NCI-H1930 (cell line): Measurements from ENCODE around the gene APOBEC3B.
"Not testable (repeated sequence)": the region's sequence is repeated elsewhere in the genome, so short reads cannot be mapped to it uniquely, and the experiment has no call there.

Source experiments
- DNase-seq, 2 experiments: peaks; one replicate each; lab custom pipeline; 2025; lab: John Stamatoyannopoulos, UW

Gene APOBEC3B

DNA sequence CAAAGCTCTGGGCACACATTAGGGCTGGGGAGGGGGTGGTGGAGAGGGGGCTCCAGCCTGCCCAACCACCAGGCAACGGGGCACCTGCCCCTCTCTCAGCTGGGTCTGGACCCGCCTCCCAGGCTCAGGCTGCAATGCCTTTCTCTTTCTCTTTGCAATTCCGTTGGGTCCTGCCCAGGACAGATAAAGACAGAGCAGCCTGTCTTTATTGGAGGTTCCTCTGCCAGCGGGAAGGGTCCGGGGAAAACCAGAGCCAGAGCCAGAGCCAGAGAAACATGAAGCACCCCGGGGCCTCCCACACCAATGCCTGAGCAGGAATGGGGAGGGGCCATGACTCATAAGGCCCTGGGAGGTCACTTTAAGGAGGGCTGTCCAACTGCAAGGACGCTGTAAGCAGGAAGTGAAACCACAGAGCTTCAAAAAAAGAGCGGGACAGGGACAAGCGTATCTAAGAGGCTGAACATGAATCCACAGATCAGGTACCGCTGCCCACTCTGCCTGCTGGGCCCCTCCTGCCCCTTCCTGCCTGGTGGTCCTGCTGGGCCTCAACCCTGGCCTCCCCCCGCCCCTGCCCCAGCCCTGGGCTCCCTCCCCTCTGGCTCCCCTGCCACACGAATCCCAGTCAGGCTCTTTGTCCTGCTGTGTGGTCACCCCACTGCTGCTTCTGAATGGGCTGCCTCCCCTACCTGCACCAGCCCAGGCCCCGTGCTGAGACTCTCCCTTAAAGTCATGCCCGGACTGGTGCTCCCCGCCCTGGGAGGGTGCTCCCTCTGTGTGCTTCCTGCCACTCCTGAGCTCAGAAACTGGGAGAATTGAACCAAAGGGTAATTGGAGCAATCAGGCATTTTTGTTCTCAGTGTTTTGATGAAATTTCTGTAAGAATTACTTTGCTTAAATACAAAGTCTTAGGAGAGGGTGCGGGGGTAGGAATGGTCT lies at the start of gene APOBEC3B:
Gene APOBEC3B (plus strand): TSS at position 356 of the 936 bp plus-strand sequence. CDS start 107 bp downstream, at position 463.
- DNase-seq = no peak

DNA sequence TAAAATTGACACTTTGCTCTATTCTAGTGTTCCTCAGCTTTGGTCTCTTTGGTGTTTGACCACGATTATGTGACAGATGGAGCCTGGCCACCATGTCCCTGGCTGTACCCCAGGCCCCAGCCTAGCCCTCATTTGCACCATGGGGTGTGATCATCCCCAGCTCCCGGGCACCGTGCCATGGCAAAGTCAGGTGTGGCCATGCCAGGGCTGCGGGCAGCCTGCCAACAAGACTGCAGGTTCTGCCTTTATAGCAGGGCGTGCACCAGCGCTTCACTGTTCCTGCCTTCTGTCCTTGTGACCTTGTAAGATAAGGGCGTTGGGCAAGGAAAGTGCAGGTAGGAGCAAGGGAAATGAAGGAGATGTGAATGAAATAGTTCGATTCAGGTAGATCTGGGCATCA lies 47.1 kb upstream of the APOBEC3B start:
- DNase-seq = no peak

DNA sequence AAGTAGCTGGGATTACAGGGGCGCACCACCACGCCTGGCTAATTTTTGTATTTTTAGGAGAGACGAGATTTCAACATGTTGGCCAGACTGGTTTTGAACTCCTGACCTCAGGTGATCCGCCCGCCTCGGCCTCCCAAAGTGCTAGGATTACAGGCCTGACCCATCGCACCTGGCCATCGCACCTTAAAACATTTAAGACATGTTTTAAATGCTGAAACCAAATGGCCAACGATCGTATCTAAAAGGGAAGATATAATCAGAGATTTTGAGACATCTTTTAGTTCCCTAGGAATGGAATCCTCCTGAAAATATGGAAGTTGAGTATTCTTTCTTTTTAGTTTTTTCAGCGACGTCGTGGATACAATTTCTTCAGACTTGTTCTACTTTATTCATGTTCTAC lies 46.5 kb upstream of the APOBEC3B start:
- DNase-seq = no peak

DNA sequence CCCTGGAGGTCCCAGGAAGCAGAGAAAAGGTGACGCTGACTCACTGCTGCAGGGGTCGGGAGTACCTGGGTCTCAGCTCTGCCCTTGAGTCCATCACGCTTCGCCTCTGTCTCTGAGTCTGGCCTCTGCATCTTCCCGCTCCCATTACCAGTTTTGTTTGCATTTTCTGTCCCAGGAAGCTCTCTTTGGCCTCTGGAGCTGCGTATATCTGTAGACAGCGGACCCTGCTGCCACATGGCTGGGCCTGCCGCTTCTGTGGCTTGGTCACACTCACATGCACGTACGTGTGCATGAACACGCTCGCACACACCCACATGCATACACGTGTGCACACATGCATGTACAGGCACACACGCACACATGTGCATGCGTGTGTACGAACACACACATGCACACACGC lies 45.6 kb upstream of the APOBEC3B start:
- no peak for DNase-seq

DNA sequence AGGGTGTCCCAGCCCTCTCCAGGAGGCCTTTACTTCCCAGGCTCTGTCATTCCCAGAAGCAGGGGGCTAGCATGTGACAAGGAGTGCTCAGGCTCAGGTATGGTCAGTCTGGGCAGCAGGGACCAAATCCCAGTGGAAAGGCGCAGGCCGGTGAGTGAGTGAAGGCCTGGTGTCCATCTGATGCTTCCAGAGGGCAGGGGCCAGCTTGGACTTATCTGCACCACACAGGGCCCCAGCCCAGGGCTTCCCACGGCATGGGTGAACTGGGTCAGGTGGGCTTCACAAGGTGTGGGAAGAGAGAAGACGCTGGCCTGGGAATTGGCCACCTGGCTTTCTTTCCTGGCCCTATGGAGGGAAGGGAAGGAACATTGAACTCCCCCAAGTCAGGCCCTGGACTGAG lies 45.1 kb upstream of the APOBEC3B start:
- no peak for DNase-seq

DNA sequence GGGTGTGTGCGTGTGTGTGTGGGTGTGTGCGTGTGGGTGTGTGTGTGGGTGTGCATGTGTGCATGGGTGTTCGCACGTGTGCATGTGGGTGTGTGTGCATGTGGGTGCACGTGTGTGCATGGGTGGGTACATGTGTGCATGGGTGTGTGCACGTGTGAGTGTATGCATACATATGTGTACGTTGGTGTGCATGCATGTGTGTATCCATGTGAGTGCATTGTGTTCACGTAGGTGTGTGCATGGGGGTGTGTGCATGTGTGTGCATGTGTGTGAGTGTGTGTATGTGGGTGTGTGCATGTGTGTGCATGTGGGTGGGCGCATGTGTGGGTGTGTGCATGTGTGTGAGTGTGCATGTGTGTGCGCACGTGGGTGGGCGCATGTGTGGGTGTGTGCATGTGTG lies 44.6 kb upstream of the APOBEC3B start:
- no peak for DNase-seq

DNA sequence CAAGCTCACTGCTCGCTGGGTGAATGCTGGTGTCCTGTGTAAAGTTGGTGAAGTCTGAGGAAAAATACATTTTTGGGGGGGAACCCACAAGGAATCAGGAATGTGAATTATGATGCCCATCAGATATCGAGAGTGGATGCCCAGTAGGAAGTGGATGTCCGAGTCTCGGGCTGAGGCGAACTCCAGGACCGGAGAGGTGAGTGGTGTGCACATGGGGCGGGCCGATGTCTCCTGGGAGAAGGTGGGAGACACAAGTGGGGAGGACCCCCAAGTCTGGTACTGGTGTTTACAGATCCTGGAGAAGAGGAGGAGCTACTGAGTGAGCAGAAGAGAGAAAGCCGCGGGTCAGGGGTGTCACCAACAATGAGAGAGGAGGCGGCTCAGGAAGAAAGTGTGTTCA lies 43.9 kb upstream of the APOBEC3B start:
- no peak for DNase-seq

DNA sequence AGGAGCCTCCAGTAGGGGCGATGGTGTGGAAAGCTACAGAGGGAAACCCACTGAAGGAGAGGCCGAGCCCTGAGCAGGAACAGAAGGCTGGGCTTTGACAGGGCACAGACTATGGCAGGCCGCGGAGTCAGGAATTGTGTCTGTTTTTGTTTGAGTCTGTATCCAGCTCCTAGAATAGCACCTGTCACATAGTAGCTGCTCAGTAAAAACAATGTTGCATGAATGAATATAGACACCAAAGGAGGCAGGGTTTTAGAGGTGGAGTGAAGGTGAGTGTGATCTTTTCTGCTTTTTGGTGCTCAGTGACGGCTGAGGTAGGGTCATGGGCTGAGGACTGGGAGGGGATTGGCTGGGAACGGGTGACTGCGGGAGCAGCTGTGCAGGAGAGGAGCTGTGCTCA lies 43.2 kb upstream of the APOBEC3B start:
- DNase-seq = no peak

DNA sequence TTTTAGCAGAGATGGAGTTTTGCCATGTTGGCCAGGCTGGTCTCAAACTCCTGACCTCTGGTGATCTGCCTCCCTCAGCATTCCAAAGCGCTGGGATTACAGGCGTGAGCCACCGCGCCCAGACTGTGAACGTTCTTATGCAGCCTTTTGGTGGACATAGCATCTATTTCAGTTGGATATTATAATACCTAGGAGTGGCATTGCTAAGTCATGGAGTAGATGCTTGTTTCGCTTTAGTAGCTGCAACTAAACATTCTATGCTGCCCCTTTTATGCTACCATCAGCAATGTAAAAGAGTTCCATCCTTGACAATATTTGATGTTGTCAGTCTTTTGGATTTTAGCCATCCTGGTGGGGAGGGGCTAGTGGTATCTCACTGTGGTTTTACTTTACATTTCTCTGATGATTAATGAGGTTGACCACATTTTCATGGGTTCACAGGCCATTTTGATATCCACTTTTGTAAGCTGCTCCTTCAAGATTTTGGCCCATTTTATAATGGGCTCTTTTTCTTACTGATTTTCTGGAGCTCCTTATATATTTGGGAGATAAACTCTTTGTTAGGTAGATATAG lies 41.2 kb upstream of the APOBEC3B start:
- DNase-seq = no peak

DNA sequence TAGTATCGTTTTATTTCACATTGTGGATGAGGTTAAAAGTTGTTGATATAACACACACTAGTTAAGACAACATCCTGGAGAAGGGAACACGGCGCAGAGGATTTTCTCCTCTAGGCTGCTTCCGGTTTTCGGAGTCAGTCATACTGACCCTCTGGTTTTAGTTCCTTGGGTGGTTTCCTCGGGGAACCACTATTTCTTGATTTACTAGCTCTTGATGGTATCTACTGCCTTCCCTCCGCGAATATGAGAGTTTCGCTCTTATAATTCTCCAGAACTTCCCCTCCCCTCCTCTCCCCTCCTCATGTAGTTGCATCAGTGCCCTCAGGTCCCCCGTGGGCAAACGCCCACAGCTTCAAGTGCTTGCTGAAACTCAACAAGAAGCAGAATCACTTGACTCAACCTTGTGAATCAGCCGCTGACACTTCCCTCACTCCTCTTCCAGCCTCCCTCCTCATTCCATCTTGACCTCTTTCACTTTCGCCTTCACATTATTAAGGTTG lies 40.6 kb upstream of the APOBEC3B start:
- DNase-seq = no peak

DNA sequence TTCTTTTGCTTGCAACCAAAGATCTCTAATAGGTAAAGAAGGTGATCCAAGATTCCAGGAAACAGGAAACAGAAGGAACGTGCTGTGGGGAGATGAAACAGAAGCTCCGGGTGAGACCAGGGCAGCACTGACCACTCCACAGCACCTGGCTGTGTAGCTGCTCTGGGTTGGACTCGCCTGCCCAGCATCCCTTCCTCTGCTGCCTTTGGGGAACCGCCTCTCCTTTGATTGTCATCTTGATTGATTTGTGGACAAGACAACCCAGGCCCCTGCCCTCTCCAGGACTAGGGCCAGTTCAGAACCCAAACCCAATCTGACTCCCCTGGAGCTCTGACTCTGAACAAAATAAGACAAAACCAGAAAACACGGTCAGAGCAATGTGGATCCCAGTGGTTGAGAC lies 39.4 kb upstream of the APOBEC3B start:
- DNase-seq = no peak

DNA sequence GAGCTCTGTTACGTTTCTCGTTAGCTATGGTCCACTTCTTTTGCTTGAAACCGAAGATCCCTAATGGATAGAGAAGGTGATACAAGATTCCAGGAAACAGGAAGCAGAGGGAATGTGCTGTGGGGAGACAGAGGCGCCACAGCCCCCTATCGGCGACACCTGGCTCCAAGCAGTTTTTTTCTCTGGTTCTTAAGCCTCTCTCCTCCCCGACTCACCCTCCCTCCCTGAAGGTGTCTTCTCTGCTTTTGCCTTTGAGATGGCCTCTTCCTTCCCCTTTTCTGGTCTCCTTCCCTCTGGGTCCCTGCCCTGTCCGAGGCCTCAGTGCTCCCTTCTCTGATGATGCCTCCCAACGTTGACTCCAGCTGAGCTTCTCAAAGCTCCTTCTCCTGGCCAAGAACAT lies 38.9 kb upstream of the APOBEC3B start:
- DNase-seq = no peak

DNA sequence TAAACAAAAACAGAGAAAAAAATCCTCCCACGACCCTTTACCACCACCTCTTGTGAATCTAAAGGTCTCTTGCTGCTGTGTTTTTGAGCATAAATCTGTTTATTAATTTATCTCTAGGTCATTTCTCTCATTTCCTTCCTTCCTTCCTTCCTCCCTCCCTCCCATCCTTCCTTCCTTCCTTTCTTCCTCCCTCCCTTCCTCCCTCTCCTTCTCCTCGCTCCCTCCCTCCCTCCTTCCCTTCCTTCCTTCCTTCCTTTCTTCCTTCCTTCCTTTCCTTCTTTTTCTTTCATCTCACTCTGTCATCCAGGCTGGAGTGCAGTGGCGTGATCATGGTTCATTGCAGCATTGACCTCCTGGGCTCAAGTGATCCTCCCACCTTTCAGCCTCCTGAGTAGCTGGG lies 38.3 kb upstream of the APOBEC3B start:
- no peak for DNase-seq

DNA sequence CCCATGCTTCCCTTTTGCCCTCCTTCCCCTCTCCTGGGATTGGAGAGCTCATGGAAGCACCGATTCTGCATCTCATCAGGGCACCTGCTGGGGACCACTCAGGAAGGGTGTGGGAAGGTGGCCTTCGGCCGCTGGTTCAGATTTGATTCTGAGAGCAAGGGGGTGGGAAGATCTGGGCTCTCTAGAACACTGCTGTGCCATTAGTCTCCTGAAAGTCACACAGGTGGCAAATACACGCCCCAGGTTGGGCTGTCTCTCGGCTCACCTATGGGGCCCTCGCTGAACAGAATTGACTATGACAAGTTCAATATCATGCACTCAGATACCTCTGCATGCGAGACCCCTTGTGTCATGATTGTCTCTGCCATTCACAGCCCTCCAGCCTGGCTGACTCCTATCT lies 37.5 kb upstream of the APOBEC3B start:
- DNase-seq = no peak

DNA sequence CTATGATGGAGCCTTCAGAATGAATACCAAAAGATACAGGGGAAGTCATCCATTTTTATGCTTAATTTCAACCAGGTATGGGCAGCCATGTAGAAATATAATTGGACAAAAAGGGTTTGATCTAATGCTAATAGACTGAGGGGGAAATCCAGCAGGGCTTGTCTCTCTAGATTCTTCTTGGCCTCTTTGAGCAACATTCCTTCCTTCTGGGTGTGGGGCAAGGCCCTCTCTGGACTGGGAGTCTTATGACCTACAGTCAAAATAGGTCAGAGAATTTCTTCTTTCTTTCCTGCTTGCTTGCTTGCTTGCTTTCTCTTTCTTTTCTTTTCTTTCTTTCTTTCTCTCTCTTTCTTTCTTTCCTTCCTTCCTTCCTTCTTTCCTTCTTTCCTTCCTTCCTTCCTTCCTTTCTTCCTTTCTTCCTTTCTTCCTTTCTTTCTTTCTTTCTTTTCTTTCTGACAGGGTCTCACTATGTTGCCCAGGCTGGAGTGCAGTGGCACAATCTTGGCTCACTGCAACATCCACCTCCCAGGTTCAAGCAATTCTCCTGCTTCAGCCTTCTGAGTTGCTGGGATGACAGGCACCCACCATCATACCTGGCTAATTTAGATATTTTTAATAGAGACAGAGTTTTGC lies 36.3 kb upstream of the APOBEC3B start:
- not testable (repeated sequence) for DNase-seq

DNA sequence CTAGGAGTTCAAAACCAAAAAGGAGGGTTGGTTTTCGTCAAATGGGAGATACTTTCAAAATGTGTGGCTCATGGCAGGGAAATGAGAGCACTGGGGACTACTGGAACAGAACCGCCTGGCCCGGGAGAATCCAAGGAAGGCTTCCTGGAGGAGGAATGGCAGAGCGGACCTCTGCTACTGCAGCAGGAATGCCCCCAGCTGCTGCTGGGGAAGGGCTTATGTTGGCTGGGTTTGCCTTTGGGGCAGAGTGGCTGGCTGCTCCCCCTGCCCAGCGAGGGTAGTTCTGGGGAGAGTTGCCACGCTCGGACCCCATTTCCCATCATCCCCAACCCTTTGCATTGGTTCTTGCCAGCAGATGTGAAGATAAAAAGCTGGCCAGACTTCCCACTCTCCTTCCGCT lies 35.4 kb upstream of the APOBEC3B start:
- DNase-seq = no peak

DNA sequence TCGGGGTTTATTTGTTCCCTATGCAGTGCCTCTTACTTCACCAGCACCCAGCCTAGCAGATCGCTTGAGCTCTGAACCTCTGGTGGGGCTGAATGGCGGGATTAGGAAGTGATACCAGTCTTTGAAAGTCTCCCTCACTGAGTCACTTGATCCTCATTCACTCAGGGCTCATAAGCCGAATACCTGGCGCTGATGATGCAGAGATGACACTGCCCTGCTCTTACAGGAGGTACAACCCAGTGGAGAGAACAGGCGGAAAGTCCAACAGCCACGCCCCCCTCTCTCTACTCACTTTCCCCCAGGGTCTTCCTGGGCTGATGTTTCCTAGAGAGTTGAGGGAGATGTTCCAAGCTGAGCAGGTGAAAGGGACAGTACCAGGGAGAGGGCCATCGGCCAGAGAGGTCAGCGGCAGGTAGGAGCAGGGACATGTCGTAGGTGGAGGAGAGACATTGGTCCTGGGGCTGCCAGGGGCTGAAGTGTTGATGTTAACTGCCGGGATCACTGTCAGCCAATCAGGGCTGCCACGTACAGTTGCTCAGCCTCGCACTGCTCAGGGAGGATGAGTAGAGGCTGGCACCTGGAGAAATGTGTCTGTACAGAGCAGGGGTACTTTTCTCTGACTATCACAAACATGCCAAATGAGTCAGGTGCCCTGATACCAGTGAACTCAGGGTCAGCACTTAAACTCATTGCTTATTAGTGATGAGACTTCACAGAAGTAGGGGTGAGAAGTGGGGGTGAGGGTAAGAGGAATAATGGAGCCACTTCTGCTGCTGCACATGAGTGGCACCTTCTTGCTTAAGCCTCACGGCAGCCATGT lies 34.6 kb upstream of the APOBEC3B start:
- no peak for DNase-seq

DNA sequence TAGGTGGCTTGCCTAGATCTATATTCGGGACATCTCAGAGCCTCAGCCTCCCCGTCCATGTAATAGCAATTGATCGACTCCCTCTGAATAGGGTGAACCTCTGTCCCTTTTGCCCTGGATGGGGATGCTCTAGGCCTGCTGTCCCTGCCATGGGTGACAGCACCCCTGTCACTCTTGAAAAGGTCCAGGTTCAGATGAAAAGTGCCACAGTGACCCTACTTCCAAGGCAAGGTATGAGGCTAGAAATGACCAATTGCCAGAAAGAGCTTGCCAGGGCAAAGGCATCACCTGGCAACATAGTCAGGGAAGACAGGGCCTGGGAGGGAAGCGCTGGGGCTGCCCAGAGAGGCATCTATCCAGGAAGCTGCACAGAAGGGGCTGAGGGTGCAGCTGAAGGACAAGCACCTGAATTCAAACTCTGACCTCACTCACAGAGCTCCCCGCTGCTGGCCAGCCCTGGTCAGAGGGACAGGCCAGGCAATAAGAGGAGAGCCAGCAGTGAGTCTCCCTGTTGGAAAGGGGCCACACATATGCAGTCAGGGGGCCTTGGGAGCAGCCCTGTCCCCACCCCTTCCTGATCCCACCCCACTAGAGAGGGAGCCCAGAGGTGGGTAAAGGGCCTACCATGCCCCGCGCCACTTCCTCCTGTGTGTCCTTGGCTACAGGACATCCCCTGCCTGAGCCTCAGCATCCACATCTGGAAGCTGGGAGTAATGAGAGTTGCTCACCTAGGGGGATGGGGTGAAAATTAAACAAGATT lies 33.8 kb upstream of the APOBEC3B start:
- no peak for DNase-seq

DNA sequence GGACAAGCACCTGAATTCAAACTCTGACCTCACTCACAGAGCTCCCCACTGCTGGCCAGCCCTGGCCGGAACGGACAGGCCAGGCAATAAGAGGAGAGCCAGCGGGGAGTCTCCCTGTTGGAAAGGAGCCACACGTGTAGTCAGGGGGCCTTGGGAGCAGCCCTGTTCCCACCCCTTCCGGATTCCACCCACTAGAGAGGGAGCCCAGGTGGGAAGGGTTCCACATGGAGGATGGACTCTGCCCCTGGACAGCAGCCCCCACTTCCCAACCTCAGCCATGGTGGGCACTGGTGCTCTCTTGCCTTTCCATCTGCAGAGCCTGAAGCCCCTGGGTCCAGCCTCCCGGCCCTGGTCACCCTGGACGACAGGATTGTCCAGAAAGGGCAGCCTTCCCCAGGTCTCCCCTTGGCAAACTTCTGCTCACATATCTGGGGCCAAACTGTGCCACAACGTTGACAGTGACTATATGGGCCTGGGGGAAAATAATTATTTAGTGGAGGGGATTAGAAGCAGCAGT lies 32.2 kb upstream of the APOBEC3B start:
- DNase-seq = no peak

DNA sequence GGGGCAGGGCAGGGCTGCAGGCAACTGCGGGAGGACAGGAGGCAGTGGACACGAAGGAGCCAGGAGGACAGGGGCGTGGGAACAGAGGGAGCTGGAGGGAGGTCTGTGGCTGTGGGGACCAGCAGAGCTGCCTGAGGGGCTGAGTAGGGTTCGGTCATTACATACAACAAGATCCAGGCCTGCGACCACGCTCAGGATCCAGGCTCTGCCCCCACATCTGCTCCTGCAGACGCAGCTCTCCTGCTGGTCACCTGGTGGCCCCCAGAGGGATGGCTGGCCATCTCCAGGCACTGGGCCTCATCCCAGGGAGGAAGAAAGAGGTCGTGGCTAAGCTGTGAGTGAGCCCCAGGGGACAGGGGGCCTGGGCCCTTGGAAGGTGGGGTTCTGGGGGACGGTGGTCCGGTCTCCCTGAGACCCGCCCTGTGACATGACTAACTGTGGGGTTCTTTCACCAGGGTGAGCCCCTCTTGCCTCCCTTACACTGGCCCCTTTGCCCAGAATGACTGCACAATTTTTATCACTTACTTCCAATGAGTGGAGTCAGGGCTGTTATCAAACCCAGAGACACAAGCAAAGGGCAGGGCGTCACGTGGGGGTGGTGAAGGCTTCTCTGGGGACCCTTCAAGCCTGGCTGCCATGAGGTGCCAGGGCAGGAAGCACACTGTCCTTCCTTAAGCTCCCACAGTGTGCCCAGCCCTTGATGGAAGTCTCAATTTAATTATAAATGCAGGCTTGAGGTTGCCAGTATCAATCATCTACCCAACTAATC lies 31.4 kb upstream of the APOBEC3B start:
- no peak for DNase-seq
